Brain microvascular endothelial cell (primary cell): Measurements from ENCODE around the gene CIAO3.

ENCODE experiments used
- DNase-seq: peaks from one replicate; pipeline ENCODE4 v3.0.0-alpha.2; 2020
- H3K27ac ChIP-seq: fragments of 250-450 bp; sonication (Bioruptor Pico); 2 replicates; pipeline ENCODE4 v1.5.1; 2020; ENCODE audit warnings: mild to moderate bottlenecking, moderate library complexity
- H3K27me3 ChIP-seq: fragments of 250-450 bp; sonication (Bioruptor Pico); replicated peaks from 2 replicates; pipeline ENCODE4 v1.5.1; 2020; ENCODE audit warnings: mild to moderate bottlenecking
- H3K36me3 ChIP-seq: fragments of 250-450 bp; sonication (Bioruptor Pico); replicated peaks from 2 replicates; pipeline ENCODE4 v1.5.1; 2020; ENCODE audit warnings: mild to moderate bottlenecking
- H3K4me3 ChIP-seq: 2 replicates; pipeline ENCODE4 v1.5.1; 2011; ENCODE audit warnings: low read depth, mild to moderate bottlenecking, control low read depth, low read length, moderate library complexity
- CTCF ChIP-seq: IDR thresholded peaks from 2 replicates; pipeline ENCODE4 v1.5.1; 2011; ENCODE audit warnings: low read depth, mild to moderate bottlenecking, moderate library complexity, low read length, control low read depth, inconsistent platforms; ENCODE audit errors: missing control alignments
- in situ Hi-C: cut with HindIII; loops from 2 replicates; pipeline ENCODE4 v1.10.0; 2017; ENCODE audit warnings: low sequenced_read_pairs, low pct_ligation_motif_present

CIAO3 gene

DNA sequence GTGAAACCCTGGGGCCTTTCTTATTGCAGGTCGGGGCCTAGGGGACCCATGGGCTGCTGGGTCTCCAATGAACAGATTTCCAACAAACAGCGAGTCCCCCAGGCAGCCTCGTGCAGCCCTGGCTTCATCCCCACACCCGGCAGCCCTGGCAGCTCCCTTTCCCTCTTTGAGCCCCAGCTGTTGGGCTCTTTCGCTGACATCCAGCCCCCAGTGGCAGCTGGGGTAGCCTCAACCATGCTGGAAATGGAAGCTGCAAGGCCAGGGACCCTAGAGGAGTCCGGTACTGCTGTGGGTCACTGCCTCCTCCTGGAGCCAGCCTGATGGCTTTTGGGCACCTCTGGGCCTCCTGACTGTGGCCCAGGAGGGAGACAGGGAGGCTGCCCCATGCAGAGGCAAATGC is 41.5 kb upstream of the CIAO3 start:
- no peak for TF ChIP-seq CTCF
- no peak overlapping the region for H3K27ac ChIP-seq
- H3K36me3 ChIP-seq: peaks cover 14% of the 10 kb centered on the region
- no peak for DNase-seq
- H3K27me3 ChIP-seq: no peaks in the 10 kb centered on the region
- H3K4me3 ChIP-seq: no peak overlapping the region
- in situ Hi-C loops: no loop called here

DNA sequence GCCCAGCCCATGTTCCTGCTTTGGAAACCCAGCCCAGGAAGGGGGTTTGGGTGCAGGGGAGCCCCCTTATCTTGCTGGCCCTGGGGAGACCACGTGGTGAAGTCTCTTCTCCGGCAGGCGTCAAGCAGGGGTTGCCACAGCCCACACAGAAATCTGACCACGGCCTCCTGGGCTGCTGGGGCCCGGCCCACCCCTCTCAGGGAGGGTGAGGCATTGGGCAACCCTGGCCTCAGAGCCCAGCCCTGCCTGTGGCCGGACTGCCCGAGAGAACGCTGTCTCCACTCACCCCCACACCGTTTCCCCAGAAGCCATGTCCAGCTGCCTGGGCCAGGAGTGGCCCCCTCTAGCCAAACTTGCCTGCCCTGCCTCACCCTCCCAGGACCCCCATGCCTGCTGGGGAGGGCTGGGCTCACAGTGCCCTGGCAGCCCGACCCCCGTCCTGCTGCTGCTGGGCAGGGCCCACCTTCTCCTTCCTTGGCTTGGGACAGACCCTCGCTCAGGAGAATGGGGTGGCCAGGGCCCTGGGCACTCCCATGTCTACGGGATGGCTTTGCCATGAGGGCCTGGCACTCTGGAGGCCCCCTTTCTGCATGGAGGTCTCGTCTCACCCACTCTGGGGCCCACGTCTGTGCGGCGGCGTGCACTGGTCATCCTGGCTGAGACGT is 40.7 kb upstream of the CIAO3 start:
- no peak overlapping the region for H3K4me3 ChIP-seq
- no peak for TF ChIP-seq CTCF
- no peak overlapping the region for H3K27ac ChIP-seq
- no peaks in the 10 kb centered on the region for H3K27me3 ChIP-seq
- peaks cover 12% of the 10 kb centered on the region for H3K36me3 ChIP-seq
- no peak for DNase-seq
- in situ Hi-C loops: no loop called here

DNA sequence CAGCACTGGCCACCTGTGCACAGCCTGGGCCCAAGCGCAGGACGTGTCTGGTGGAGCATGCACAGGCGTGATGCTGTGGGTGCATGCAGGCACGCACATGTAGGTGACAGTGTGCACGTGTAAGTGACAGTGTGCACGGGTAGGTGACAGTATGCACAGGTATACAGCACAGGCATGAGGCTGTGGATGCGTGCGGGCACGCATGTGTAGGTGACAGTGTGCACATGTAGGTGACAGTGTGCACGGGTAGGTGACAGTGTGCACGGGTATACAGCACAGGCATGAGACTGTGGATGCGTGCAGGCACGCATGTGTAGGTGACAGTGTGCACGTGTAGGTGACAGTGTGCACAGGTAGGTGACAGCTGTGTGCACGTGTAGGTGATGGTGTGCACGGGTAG is 39.5 kb upstream of the CIAO3 start:
- Histone ChIP-seq H3K4me3 (no peak overlapping the region), H3K27me3 (no peaks in the 10 kb centered on the region), H3K36me3 (peaks cover under 1% of the 10 kb centered on the region), H3K27ac (no peak overlapping the region)
- TF ChIP-seq CTCF: no peak
- no peak for DNase-seq
- in situ Hi-C loops: no loop called here

DNA sequence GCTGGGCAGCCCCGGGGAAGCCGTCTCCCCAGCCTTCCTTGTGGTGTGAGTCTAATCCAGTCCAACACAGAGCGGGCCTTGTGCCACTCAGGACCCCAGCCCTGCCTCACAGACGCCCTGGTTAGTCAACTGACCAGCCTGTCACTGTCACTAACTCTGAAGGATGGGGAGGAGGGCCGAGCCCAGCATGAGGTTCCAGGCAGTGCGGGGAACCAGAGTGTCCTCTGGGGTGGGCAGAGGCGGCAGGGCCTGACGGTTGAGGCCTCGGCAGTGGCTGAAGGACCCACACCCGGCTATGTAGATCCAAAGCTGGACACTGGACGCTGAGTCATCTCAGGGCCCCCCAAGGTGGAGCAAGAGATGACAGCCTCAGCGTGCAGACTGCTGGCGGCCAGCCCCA is 38.8 kb upstream of the CIAO3 start:
- TF ChIP-seq CTCF: no peak
- no peaks in the 10 kb centered on the region for H3K27me3 ChIP-seq
- no peaks in the 10 kb centered on the region for H3K36me3 ChIP-seq
- in situ Hi-C loops: no loop called here
- no peak for DNase-seq
- no peak overlapping the region for H3K4me3 ChIP-seq
- no peak overlapping the region for H3K27ac ChIP-seq

- H3K36me3 ChIP-seq: no peaks in the 10 kb centered on the region
- H3K27me3 ChIP-seq: no peaks in the 10 kb centered on the region
- in situ Hi-C loops: no loop called here
- H3K4me3 ChIP-seq: no peak overlapping the region
- no peak for DNase-seq
- TF ChIP-seq CTCF: no peak
- H3K27ac ChIP-seq: no peak overlapping the region
Observed at GRCh38 chr16:778909-779527, 38.2 kb upstream of the CIAO3 start.

DNA sequence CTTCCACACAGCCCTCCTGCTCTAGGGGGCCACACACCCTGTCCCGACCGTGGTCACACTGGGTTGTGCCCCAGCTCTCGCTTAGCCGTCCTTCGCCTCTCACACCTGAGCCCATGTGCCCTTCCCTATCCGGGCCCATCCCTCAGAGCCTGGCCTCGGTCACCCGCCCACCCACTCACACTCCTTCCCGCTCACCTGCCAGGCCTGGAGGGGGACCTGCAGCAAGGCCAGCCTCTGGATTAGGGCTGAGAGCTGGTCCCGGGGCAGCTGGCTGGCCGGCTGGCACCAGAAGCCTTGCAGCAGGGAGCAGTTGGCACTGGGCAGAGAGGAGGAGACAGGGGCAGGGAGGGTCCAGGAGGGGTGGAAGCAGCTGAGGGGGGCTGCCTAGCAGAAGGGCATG is 37.6 kb upstream of the CIAO3 start:
- H3K36me3 ChIP-seq: no peaks in the 10 kb centered on the region
- H3K4me3 ChIP-seq: no peak overlapping the region
- H3K27ac ChIP-seq: no peak overlapping the region
- no peak for TF ChIP-seq CTCF
- H3K27me3 ChIP-seq: no peaks in the 10 kb centered on the region
- DNase-seq: no peak
- in situ Hi-C loops: no loop called here
